Prostate gland (tissue), 2 donors: ENCODE results near the gene CARMIL1.

Experiments used
- POLR2A ChIP-seq: fragments of 450-650 bp; IDR thresholded peaks from one replicate; pipeline ENCODE4 v1.6.1; 2016; ENCODE audit warnings: antibody characterized with exemption, mild to moderate bottlenecking
- POLR2AphosphoS5 ChIP-seq: sonication (generic); formaldehyde crosslinking; IDR thresholded peaks from one replicate; pipeline ENCODE4 v1.6.1; 2017; ENCODE audit warnings: antibody characterized with exemption
- TF ChIP-seq, protein P1 (sequence below), 4 experiments: fragments of 200-600 bp in 2 of 4; fragments of 450-650 bp in 2 of 4; sonication (generic) in 2 of 4; IDR thresholded peaks; 1 replicate in 3 of 4; 2 replicates in 1 of 4; pipeline ENCODE4 v1.5.1; 2016 to 2019; ENCODE audit warnings: antibody characterized with exemption in 4 of 4, mild to moderate bottlenecking in 2 of 4, moderate library complexity in 2 of 4

DNA sequence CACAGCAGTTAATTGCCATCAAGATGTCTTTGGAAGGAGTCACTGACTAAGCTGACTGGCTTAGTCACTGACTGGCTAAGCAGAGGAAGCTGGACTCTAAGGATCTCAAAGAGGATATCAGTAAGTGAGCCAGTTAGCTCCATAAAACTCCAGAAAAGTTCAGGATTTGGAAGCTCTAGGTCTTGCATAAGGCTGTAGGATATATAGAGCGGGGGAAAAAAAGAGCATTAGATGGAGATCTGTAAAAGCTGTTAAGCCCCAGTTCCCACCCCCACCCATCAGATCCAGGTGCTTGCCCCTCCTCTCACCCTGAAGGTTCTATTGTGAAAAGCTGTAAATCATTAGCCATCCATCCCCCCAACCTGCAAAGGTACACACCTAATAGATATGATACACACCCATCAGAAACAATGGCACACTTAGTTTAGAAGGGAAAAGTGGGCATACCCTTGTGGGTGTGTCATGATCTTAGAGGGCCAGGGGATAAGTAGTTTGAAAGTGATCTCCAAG lies 32.2 kb downstream of the CARMIL1 start:
- TF ChIP-seq, protein P1, sequence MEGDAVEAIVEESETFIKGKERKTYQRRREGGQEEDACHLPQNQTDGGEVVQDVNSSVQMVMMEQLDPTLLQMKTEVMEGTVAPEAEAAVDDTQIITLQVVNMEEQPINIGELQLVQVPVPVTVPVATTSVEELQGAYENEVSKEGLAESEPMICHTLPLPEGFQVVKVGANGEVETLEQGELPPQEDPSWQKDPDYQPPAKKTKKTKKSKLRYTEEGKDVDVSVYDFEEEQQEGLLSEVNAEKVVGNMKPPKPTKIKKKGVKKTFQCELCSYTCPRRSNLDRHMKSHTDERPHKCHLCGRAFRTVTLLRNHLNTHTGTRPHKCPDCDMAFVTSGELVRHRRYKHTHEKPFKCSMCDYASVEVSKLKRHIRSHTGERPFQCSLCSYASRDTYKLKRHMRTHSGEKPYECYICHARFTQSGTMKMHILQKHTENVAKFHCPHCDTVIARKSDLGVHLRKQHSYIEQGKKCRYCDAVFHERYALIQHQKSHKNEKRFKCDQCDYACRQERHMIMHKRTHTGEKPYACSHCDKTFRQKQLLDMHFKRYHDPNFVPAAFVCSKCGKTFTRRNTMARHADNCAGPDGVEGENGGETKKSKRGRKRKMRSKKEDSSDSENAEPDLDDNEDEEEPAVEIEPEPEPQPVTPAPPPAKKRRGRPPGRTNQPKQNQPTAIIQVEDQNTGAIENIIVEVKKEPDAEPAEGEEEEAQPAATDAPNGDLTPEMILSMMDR (IDR thresholded peaks at IDR 0.05): no peak
- TF ChIP-seq POLR2AphosphoS5: no peak
- no peak for TF ChIP-seq POLR2A
